Right ventricle myocardium superior (tissue), 1 donor: Measurements from ENCODE around the gene RTF1. TPM values are rescaled to one million over a fixed set of nuclear protein-coding genes. Genes with fewer than 3 reads are reported as not detected.

Source experiments
- ATAC-seq: fragments of 200-7000 bp; cut with Tn5 transposase; one replicate; pipeline ENCODE4 v1.9.1; 2020; ENCODE audit warnings: mild to moderate bottlenecking; ENCODE audit not compliant: poor library complexity
- DNase-seq: peaks from one replicate; pipeline ENCODE4 v3.0.0-alpha.2; 2020
- intact Hi-C: fragments of 100-400 bp; cut with DNase I; formaldehyde crosslinking; loops from one replicate; pipeline ENCODE4 v1.11.2; 2022
- total RNA-seq: library from RNA; stranded (reverse); fragmentation: NEBNext Ultra II Directional; extraction: Animal tissue kit (Norgen Biotek cat#: 25700); gene quantifications from one replicate; pipeline ENCODE4 v1.2.1, GENCODE V29; 2021
- donor health status: DM: no; HTN: yes; CAD: no; lungs with severe emphysema.

Gene RTF1
- total RNA-seq, 1 donor from 2014 or later, result 22.7 TPM

DNA sequence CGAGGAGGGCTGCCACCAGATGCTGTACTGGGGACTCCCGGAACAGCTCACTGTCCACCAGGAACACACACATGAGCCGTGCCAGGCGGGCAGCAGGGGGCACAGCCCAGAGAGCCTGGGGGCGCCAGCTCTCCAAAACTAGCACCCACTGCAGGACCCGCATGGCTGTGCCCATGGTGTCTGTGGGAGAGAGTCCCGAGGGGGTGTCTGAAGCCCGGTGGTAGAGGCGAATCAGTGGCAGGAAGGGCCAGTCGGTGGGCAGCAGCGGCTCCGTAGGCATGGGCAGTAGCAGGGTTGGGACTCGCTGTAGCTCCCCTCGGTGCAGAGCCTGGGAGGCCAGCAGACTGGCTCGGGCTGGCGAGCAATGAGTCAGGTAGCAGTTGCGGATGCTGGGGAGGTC is 103.7 kb downstream of the RTF1 start:
- intact Hi-C loops, result no loop called here
- DNase-seq (no peak), ATAC-seq (no peak)

DNA sequence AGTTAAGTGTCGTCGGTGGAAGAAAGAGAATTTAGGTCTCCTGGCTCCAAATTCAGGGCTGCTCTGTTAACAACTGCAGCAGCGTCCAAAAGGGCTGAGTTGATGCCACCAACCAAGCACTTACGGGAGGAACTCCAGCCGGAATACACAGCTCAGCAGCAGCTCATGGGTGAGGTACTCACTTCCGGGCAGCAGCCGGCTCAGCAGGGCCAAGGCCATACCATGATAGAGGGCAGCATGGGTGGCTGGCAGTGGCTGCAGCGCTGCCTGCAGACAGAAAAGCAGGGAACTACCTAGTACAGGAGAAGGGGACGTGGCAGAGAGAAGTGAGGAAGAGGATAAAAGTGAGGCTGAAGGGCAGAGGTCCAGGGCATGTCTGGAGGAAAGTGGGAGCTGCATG is 104.7 kb downstream of the RTF1 start:
- ATAC-seq (no peak), DNase-seq (no peak)
- intact Hi-C loops, result no loop called here

GRCh38 chr15:41523097-41523496 is 106.2 kb downstream of the RTF1 start:
- ATAC-seq (no peak), DNase-seq (no peak)
- intact Hi-C loops, result no loop called here

DNA sequence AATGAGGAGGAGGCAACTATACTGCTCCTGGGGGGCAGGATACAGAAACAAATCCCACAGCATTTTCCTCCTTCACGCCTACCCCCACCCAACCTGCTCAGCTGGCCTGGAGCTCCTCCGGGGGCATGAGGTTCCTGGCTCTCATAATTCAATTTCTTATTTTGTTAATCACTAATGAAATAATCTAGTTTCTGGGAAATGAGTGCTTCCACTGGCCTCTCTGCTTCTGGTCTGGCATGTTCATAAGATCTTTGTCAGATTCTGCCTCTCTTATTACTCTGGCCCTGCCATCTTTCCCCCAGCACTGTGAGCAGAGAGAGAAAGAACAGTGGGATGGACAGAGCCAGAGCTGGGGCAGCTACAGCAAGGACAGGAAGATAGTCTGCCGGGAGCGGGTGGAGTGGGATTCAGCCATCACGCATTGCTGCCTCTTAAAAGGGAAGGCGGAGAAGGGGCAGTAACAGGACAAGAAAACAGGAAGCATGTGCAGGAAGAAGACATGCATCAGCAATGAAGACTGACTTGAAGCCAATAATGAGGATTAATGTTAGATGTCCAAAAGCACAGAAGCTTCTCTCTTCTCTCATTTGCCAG is 113.6 kb downstream of the RTF1 start:
- ATAC-seq (no peak), DNase-seq (no peak)
- intact Hi-C loops, result no loop called here

Other genes with a start within 250 kb of the RTF1 start
- not detected for gene EXD1, start 186.3 kb upstream of the RTF1 start, total RNA-seq
- gene CHP1, start 185.8 kb upstream of the RTF1 start, total RNA-seq, result 124 TPM
- not detected for gene OIP5, start 84.5 kb upstream of the RTF1 start, total RNA-seq
- gene NUSAP1, start 84.2 kb upstream of the RTF1 start, total RNA-seq, result 2.3 TPM
- 73.2 TPM for gene NDUFAF1, start 14.6 kb upstream of the RTF1 start, total RNA-seq
- 2.6 TPM for gene ITPKA, start 76.8 kb downstream of the RTF1 start, total RNA-seq
- 1.1 TPM for gene LTK, start 96.7 kb downstream of the RTF1 start, total RNA-seq
- gene RPAP1, start 127.2 kb downstream of the RTF1 start, total RNA-seq, result 26.4 TPM
- gene TYRO3, start 142.1 kb downstream of the RTF1 start, total RNA-seq, result 4.3 TPM
- gene MGA, start 243.3 kb downstream of the RTF1 start, total RNA-seq, result 25.0 TPM